ENCODE measurements around the gene TRPM5.
A peak's percentile ranks its signal among the peaks of the same experiment; 100 is the strongest.

The TRPM5 gene

GRCh38 chr11:2402106-2402505, 42.2 kb downstream of the TRPM5 start:
- no peak for DNase-seq

DNA sequence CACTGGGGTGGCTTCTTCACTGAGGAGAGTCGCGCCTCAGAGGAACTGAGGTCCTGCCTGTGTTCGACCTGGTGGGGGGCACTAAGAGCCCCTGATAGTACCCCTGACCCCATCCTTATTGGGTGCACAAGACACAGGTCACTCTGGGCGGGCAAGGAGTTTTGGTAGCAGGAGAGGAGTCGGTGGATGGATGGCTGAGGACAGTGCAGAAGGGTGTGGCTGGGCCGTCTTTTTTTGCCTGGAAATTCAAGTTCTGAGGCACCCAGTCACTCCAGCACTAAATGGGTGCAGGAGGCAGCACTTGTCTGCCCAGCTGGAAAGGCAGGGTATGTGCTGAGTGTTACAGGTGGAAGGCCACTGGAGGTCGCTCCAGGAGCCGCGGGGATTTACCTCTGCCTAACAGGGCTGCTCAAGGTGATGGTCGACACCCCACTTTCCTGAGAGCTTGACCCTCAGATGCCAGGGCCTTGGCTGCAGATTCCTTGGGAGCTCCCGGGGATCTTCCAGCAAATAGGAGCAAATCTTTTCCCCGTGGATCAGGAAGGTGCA, 42.8 kb downstream of the TRPM5 start:
- no peak for DNase-seq

- no peak for DNase-seq
Measured at GRCh38 chr11:2400762-2401435, 43.4 kb downstream of the TRPM5 start.

- DNase-seq = peak; percentile 100
Measured at GRCh38 chr11:2400069-2400761, 44.1 kb downstream of the TRPM5 start, which contains the start of gene TSSC4. Gene TSSC4, plus strand, starts transcription at chr11:2400750. Its CDS starts 1,884 bp downstream, at chr11:2402634.

GRCh38 chr11:2399488-2400068, 44.7 kb downstream of the TRPM5 start:
- no peak for DNase-seq

GRCh38 chr11:2398664-2399355, 45.5 kb downstream of the TRPM5 start:
- DNase-seq = no peak

DNA sequence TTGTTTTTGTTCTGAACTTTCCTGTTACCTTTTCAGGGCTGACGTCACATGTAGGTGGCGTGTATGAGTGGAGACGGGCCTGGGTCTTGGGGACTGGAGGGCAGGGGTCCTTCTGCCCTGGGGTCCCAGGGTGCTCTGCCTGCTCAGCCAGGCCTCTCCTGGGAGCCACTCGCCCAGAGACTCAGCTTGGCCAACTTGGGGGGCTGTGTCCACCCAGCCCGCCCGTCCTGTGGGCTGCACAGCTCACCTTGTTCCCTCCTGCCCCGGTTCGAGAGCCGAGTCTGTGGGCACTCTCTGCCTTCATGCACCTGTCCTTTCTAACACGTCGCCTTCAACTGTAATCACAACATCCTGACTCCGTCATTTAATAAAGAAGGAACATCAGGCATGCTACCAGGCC, 47.3 kb downstream of the TRPM5 start:
- DNase-seq = no peak

GRCh38 chr11:2396471-2396870, 47.8 kb downstream of the TRPM5 start:
- DNase-seq = no peak

DNA sequence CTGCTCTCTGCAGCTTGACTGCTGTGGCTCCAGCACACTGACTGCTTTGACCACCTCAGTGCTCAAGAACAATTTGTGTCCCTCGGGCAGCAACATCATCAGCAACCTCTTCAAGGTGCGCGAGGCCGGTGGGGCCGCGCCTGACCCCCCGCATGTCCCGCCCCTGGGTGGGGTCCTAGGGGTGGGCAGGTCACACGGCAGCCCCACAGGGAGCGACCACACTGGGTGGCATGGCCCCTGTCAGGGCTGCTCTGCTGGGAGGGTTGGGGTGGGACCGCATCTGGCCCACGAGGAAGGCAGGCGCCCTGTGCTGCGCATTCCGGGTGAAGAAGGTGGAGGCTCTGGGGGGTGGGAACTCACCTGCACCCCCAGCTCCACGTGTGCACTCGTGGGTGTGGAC, 48.5 kb downstream of the TRPM5 start:
- DNase-seq = no peak

GRCh38 chr11:2395211-2395730, 49.0 kb downstream of the TRPM5 start:
- DNase-seq = no peak

DNA sequence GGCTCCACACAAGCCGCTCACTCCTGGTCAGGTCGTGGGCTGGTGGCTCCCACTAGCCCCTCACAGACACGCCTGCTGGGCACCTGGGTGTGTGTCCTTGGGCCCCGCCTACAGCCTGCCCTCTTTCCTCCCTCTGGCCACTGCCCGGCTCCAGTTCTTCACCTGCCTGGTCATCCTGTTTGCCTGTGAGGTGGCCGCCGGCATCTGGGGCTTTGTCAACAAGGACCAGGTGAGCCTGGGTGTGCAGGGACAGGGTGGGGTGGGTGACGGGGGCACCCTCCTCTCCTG, 49.6 kb downstream of the TRPM5 start:
- no peak for DNase-seq
